Panc1 (cell line): ENCODE data around the gene TRIL.

Source experiments
- CTCF ChIP-seq: fragments of 450-650 bp; IDR thresholded peaks from 2 replicates; pipeline ENCODE4 v1.5.1; 2017; ENCODE audit warnings: mild to moderate bottlenecking
- POLR2AphosphoS5 ChIP-seq: IDR thresholded peaks from 2 replicates; pipeline ENCODE4 v1.6.1; 2012; ENCODE audit warnings: mild to moderate bottlenecking, low read depth, low read length, moderate library complexity
- REST ChIP-seq, 2 experiments: IDR thresholded peaks; 2 replicates each; pipeline ENCODE4 v1.6.1; 2011 to 2012; ENCODE audit warnings: low read depth in 2 of 2, control low read depth in 1 of 2, low read length in 1 of 2, mild to moderate bottlenecking in 1 of 2, moderate library complexity in 1 of 2; ENCODE audit not compliant: insufficient read depth in 1 of 2
- SIN3A ChIP-seq: IDR thresholded peaks from 2 replicates; pipeline ENCODE4 v1.6.1; 2012; ENCODE audit warnings: low read depth, mild to moderate bottlenecking, low read length, moderate library complexity, borderline replicate concordance; ENCODE audit not compliant: insufficient read depth
- TCF7L2 ChIP-seq: IDR thresholded peaks from 2 replicates; pipeline ENCODE4 v1.6.1; 2011; ENCODE audit warnings: mild to moderate bottlenecking, low read depth, low read length, inconsistent platforms

GRCh38 chr7:28960071-28960840 is 2.1 kb upstream of the TRIL start:
- TF ChIP-seq POLR2AphosphoS5 (no peak), CTCF (no peak), REST (IDR thresholded peaks at IDR 0.05; ENCODE audit: insufficient read depth in 1 of 2, low read depth in 2 of 2, low read length in 1 of 2) (no peak), SIN3A (no peak), TCF7L2 (no peak)
